Measurements from ENCODE around the gene CDCA4. TPM values are rescaled to one million over a fixed set of nuclear protein-coding genes. Genes with fewer than 3 reads are reported as not detected.

Gene CDCA4
- total and polyA plus RNA-seq, 10 of the 15 experiments (the other 5 are each of a cell fraction or from before 2014, with no cell fraction given): 10.4 to 64.0 (median 52.1) TPM

- TF ChIP-seq, protein P1, sequence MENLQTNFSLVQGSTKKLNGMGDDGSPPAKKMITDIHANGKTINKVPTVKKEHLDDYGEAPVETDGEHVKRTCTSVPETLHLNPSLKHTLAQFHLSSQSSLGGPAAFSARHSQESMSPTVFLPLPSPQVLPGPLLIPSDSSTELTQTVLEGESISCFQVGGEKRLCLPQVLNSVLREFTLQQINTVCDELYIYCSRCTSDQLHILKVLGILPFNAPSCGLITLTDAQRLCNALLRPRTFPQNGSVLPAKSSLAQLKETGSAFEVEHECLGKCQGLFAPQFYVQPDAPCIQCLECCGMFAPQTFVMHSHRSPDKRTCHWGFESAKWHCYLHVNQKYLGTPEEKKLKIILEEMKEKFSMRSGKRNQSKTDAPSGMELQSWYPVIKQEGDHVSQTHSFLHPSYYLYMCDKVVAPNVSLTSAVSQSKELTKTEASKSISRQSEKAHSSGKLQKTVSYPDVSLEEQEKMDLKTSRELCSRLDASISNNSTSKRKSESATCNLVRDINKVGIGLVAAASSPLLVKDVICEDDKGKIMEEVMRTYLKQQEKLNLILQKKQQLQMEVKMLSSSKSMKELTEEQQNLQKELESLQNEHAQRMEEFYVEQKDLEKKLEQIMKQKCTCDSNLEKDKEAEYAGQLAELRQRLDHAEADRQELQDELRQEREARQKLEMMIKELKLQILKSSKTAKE (IDR thresholded peaks at IDR 0.05; ENCODE audit: low read depth, poor library complexity, severe bottlenecking): no peak
- TF ChIP-seq IRF4 (IDR thresholded peaks at IDR 0.05; ENCODE audit: low read depth, low read length): no peak
- no peak for TF ChIP-seq NFXL1 (IDR thresholded peaks at IDR 0.05; ENCODE audit: borderline replicate concordance)
- TF ChIP-seq ZNF217 (IDR thresholded peaks at IDR 0.05): no peak
- TF ChIP-seq, protein P2, sequence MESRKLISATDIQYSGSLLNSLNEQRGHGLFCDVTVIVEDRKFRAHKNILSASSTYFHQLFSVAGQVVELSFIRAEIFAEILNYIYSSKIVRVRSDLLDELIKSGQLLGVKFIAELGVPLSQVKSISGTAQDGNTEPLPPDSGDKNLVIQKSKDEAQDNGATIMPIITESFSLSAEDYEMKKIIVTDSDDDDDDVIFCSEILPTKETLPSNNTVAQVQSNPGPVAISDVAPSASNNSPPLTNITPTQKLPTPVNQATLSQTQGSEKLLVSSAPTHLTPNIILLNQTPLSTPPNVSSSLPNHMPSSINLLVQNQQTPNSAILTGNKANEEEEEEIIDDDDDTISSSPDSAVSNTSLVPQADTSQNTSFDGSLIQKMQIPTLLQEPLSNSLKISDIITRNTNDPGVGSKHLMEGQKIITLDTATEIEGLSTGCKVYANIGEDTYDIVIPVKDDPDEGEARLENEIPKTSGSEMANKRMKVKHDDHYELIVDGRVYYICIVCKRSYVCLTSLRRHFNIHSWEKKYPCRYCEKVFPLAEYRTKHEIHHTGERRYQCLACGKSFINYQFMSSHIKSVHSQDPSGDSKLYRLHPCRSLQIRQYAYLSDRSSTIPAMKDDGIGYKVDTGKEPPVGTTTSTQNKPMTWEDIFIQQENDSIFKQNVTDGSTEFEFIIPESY (IDR thresholded peaks at IDR 0.05): no peak
- TF ChIP-seq EED (IDR thresholded peaks at IDR 0.05; ENCODE audit: low read depth): no peak
- no peak for TF ChIP-seq RCOR1 (conservative IDR thresholded peaks at IDR 0.05; ENCODE audit: low read depth, low read length)
- 0 out of 2 replicates have a peak, but pooled peaks have one; percentile 14 for TF ChIP-seq YY1 (IDR thresholded peaks at IDR 0.05; ENCODE audit: low read depth, low read length)
- TF ChIP-seq BHLHE40 (IDR thresholded peaks at IDR 0.05; ENCODE audit: borderline replicate concordance in 1 of 2, low read depth in 2 of 2, low read length in 1 of 2): peak in 1 of 2 experiments; percentile 64; a peak in 2 of 4 replicates
- TF ChIP-seq, protein P3, sequence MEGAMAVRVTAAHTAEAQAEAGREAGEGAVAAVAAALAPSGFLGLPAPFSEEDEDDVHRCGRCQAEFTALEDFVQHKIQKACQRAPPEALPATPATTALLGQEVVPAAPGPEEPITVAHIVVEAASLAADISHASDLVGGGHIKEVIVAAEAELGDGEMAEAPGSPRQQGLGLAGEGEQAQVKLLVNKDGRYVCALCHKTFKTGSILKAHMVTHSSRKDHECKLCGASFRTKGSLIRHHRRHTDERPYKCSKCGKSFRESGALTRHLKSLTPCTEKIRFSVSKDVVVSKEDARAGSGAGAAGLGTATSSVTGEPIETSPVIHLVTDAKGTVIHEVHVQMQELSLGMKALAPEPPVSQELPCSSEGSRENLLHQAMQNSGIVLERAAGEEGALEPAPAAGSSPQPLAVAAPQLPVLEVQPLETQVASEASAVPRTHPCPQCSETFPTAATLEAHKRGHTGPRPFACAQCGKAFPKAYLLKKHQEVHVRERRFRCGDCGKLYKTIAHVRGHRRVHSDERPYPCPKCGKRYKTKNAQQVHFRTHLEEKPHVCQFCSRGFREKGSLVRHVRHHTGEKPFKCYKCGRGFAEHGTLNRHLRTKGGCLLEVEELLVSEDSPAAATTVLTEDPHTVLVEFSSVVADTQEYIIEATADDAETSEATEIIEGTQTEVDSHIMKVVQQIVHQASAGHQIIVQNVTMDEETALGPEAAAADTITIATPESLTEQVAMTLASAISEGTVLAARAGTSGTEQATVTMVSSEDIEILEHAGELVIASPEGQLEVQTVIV (IDR thresholded peaks at IDR 0.05; ENCODE audit: borderline replicate concordance, partially characterized antibody): no peak
- TF ChIP-seq NR2C1 (IDR thresholded peaks at IDR 0.05): peak; percentile 33; the same call in 1 of the 2 replicates
- TF ChIP-seq RAD21 (IDR thresholded peaks at IDR 0.05; ENCODE audit: insufficient read depth, low read depth, low read length): no peak
- no peak for TF ChIP-seq KDM1A (IDR thresholded peaks at IDR 0.05; ENCODE audit: borderline replicate concordance)
- TF ChIP-seq, protein P4, sequence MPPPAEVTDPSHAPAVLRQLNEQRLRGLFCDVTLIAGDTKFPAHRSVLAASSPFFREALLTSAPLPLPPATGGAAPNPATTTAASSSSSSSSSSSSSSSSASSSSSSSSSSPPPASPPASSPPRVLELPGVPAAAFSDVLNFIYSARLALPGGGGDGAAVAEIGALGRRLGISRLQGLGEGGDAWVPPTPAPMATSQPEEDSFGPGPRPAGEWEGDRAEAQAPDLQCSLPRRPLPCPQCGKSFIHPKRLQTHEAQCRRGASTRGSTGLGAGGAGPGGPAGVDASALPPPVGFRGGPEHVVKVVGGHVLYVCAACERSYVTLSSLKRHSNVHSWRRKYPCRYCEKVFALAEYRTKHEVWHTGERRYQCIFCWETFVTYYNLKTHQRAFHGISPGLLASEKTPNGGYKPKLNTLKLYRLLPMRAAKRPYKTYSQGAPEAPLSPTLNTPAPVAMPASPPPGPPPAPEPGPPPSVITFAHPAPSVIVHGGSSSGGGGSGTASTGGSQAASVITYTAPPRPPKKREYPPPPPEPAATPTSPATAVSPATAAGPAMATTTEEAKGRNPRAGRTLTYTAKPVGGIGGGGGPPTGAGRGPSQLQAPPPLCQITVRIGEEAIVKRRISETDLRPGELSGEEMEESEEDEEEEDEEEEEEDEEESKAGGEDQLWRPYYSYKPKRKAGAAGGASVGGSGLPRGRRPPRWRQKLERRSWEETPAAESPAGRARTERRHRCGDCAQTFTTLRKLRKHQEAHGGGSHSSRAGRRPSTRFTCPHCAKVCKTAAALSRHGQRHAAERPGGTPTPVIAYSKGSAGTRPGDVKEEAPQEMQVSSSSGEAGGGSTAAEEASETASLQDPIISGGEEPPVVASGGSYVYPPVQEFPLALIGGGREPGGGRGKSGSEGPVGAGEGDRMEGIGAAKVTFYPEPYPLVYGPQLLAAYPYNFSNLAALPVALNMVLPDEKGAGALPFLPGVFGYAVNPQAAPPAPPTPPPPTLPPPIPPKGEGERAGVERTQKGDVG (CRISPR knock-in tag; IDR thresholded peaks at IDR 0.05): no peak
- TF ChIP-seq PAX5 (IDR thresholded peaks at IDR 0.05; ENCODE audit: borderline replicate concordance, low read depth, low read length): no peak
Observed at GRCh38 chr14:104985675-104986486, 35.0 kb downstream of the CDCA4 start, which contains the start of gene CLBA1 (continued).

Data from GM12878 (cell line).